MM.1S (cell line): ENCODE data around the gene DPP8.

Experiments used
- DNase-seq: peaks from one replicate; pipeline ENCODE4 v3.0.0-alpha.2; 2015
- H2AFZ ChIP-seq: fragments of 300-600 bp; sonication (generic); 2 replicates; pipeline ENCODE4 v1.6.0; 2016; ENCODE audit warnings: antibody characterized with exemption, low read length
- H3F3A ChIP-seq: fragments of 300-600 bp; sonication (generic); 2 replicates; pipeline ENCODE4 v1.6.1; 2016; ENCODE audit warnings: mild to moderate bottlenecking, antibody characterized with exemption, low read length, moderate library complexity, mixed read lengths; ENCODE audit not compliant: insufficient read depth
- H3K27ac ChIP-seq: fragments of 300-600 bp; sonication (generic); 2 replicates; pipeline ENCODE4 v1.5.1; 2016; ENCODE audit warnings: mild to moderate bottlenecking, low read length
- H3K27me3 ChIP-seq: fragments of 300-600 bp; sonication (generic); replicated peaks from 2 replicates; pipeline ENCODE4 v1.6.0; 2016; ENCODE audit warnings: low read length; ENCODE audit not compliant: insufficient read depth
- H3K36me3 ChIP-seq: fragments of 300-600 bp; sonication (generic); replicated peaks from 2 replicates; pipeline ENCODE4 v1.6.1; 2016; ENCODE audit warnings: mild to moderate bottlenecking, low read length, mixed read lengths; ENCODE audit not compliant: insufficient read depth
- H3K4me1 ChIP-seq: fragments of 300-600 bp; sonication (generic); 2 replicates; pipeline ENCODE4 v1.6.1; 2016; ENCODE audit warnings: low read length, mixed read lengths
- H3K4me2 ChIP-seq: fragments of 300-600 bp; sonication (generic); 2 replicates; pipeline ENCODE4 v1.6.0; 2016; ENCODE audit warnings: low read depth, low read length
- H3K4me3 ChIP-seq: fragments of 300-600 bp; sonication (generic); 2 replicates; pipeline ENCODE4 v1.5.1; 2016; ENCODE audit warnings: low read length, mixed read lengths
- H3K79me2 ChIP-seq: fragments of 300-600 bp; sonication (generic); 2 replicates; pipeline ENCODE4 v1.6.1; 2016; ENCODE audit warnings: mixed run types, low read length, mixed read lengths
- H3K9ac ChIP-seq: fragments of 300-600 bp; sonication (generic); 2 replicates; pipeline ENCODE4 v1.6.1; 2016; ENCODE audit warnings: low read length, mixed read lengths
- H3K9me2 ChIP-seq: fragments of 300-600 bp; sonication (generic); replicated peaks from 2 replicates; pipeline ENCODE4 v1.6.1; 2016; ENCODE audit warnings: mild to moderate bottlenecking, low read length, mixed read lengths; ENCODE audit not compliant: insufficient read depth
- H3K9me3 ChIP-seq: fragments of 300-600 bp; sonication (generic); replicated peaks from 2 replicates; pipeline ENCODE4 v1.6.1; 2016; ENCODE audit warnings: mild to moderate bottlenecking, low read length, mixed read lengths; ENCODE audit not compliant: insufficient read depth
- H4K20me1 ChIP-seq: fragments of 300-600 bp; sonication (generic); 2 replicates; pipeline ENCODE4 v1.6.1; 2016; ENCODE audit warnings: mild to moderate bottlenecking, low read length, moderate library complexity, mixed read lengths; ENCODE audit not compliant: insufficient read depth
- CTCF ChIP-seq: fragments of 300-600 bp; sonication (generic); IDR thresholded peaks from 2 replicates; pipeline ENCODE4 v1.5.1; 2016; ENCODE audit warnings: antibody characterized with exemption, low read length, mixed read lengths
- EZH2 ChIP-seq: fragments of 300-600 bp; sonication (generic); optimal IDR thresholded peaks from 2 replicates; pipeline ENCODE3; 2017; ENCODE audit warnings: low read depth, mild to moderate bottlenecking, antibody characterized with exemption, low read length, mixed read lengths
- EZH2phosphoT487 ChIP-seq: fragments of 300-600 bp; sonication (generic); IDR thresholded peaks from 2 replicates; pipeline ENCODE4 v1.6.1; 2018; ENCODE audit warnings: antibody characterized with exemption, low read length

The DPP8 gene

GRCh38 chr15:65525622-65526021 is 8.1 kb upstream of the DPP8 start:
- Histone ChIP-seq H3K9me3 (no peaks in the 10 kb centered on the region), H3K9me2 (no peaks in the 10 kb centered on the region), H3K27ac (no peak overlapping the region), H3K36me3 (no peaks in the 10 kb centered on the region), H3K4me3 (no peak overlapping the region), H3K9ac (no peak overlapping the region), H2AFZ (no peak overlapping the region), H3F3A (no peaks in the 10 kb centered on the region; the same call in 1 of the 2 replicates), H3K27me3 (no peaks in the 10 kb centered on the region), H3K79me2 (peaks cover 2% of the 10 kb centered on the region), H3K4me2 (no peak overlapping the region), H4K20me1 (no peaks in the 10 kb centered on the region), H3K4me1 (no peaks in the 10 kb centered on the region)
- DNase-seq, result no peak
- no peak for TF ChIP-seq CTCF
- TF ChIP-seq EZH2phosphoT487, result no peak
- no peak for TF ChIP-seq EZH2

GRCh38 chr15:65524226-65524625 is 6.7 kb upstream of the DPP8 start:
- Histone ChIP-seq H2AFZ (no peak overlapping the region), H3K4me3 (no peak overlapping the region), H3F3A (no peaks in the 10 kb centered on the region), H3K27me3 (no peaks in the 10 kb centered on the region), H3K36me3 (no peaks in the 10 kb centered on the region), H3K4me1 (no peaks in the 10 kb centered on the region), H3K9me2 (no peaks in the 10 kb centered on the region), H3K9me3 (no peaks in the 10 kb centered on the region), H3K9ac (no peak overlapping the region), H4K20me1 (no peaks in the 10 kb centered on the region), H3K4me2 (no peak overlapping the region), H3K27ac (no peak overlapping the region), H3K79me2 (no peaks in the 10 kb centered on the region)
- TF ChIP-seq EZH2phosphoT487 (no peak), EZH2 (no peak), CTCF (no peak)
- DNase-seq, result no peak

GRCh38 chr15:65521350-65521749 is 3.9 kb upstream of the DPP8 start:
- no peak overlapping the region for H3K9ac ChIP-seq
- no peaks in the 10 kb centered on the region for H4K20me1 ChIP-seq
- no peaks in the 10 kb centered on the region for H3K27me3 ChIP-seq

More at GRCh38 chr15:65521350-65521749, 3.9 kb upstream of the DPP8 start:
- H3K9me3 ChIP-seq, result no peaks in the 10 kb centered on the region
- DNase-seq, result no peak
- H3K79me2 ChIP-seq, result peaks cover 11% of the 10 kb centered on the region
- H3K9me2 ChIP-seq, result no peaks in the 10 kb centered on the region
- H3K36me3 ChIP-seq, result no peaks in the 10 kb centered on the region
- no peak overlapping the region for H3K27ac ChIP-seq
- no peak overlapping the region for H3K4me2 ChIP-seq
- H2AFZ ChIP-seq, result no peak overlapping the region
- peaks cover 9% of the 10 kb centered on the region; the same call in 1 of the 2 replicates for H3F3A ChIP-seq
- H3K4me1 ChIP-seq, result peaks cover 4% of the 10 kb centered on the region; the same call in 1 of the 2 replicates
- H3K4me3 ChIP-seq, result no peak overlapping the region
- TF ChIP-seq CTCF, result no peak
- no peak for TF ChIP-seq EZH2phosphoT487
- TF ChIP-seq EZH2, result no peak
